HG03064 (cell line): Measurements from ENCODE around the gene ITGB1BP2.
"Not testable (repeated sequence)": the region's sequence is repeated elsewhere in the genome, so short reads cannot be mapped to it uniquely, and the experiment has no call there.

Experiments
- ATAC-seq: cut with Tn5 transposase; IDR thresholded peaks from one replicate; pipeline ENCODE4 v1.9.1; 2021; ENCODE audit warnings: low read depth; ENCODE audit not compliant: unreplicated experiment

Gene ITGB1BP2

GRCh38 chrX:71300495-71300894 lies 1.1 kb upstream of the ITGB1BP2 start:
- not testable (repeated sequence) for ATAC-seq

DNA sequence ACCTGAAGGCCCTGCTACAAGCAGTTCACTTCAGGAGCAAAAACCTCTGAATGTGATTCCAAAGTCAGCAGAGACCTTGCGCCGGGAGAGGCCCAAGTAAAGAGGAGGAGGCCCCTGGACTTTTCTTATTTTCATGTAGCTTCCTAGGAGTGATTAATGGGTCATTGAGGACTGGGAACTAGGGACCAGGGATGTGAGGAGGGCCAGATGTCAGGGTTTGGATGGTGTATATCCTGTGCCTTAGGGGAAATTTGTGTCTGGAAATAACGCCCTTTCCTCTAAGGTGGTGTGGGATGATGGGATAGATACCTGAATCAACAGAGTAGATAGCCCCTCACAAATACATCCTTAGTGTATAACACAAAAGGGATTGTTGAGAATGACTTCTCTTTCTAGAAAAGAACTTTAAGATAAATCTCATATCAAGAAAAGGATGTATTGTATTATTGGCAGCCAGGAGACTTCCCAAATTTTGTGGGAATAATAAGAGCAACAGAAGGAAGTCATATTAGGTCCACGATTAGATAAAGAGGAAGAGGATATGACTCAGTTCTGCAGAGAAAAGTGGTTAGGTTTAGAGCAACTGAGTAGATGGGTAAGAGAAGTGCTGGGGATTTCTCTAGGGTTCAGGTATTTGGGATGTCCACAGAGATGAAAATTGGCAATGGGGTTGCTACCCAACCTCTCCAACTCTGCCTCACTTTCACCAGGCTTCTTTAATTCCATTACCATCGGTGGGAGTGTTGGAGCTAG lies 1.1 kb downstream of the ITGB1BP2 start:
- ATAC-seq, result no peak

DNA sequence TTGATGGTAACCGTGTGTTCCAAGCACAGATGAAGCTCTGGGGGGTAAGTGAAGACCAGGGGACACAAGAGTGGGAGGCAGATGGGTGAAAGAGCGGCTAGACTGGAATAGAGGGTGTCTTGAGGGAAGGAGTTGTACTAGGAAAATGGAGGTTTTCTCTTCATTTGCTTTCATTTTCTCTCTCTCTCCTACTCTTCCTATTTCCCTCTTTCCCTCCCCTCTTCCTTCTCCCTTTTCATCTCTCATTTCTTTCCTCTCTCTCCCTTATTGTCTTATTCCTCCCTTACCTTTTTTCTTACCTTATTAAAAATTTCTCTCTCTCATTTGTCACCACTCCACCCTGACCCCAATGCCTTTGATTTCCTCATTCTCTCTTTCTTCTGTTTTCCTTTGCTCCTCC lies 3.0 kb downstream of the ITGB1BP2 start:
- ATAC-seq, result no peak

DNA sequence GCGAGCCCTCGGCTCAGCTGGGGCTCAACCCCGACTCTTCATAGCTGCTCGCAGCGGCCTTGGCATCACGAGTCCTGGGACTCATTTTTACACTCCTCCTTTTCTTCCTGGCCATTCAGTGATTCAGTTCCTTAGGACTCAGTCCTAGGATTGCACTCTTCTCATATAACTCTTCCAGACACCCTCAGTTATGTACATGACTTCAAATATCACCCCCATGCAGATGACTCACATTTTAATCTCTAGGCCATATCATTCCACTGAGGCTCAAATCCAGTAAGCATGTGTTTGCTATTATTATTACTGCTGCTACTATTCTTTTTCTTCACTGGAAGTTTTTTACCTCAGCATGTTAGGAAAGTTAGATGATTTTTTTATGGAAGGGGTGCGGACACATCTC lies 14.4 kb downstream of the ITGB1BP2 start:
- no peak for ATAC-seq

GRCh38 chrX:71316959-71317358 lies 15.4 kb downstream of the ITGB1BP2 start:
- ATAC-seq, result not testable (repeated sequence)

- no peak for ATAC-seq
Observed at GRCh38 chrX:71320126-71320525, 18.6 kb downstream of the ITGB1BP2 start.

GRCh38 chrX:71321731-71322130 lies 20.2 kb downstream of the ITGB1BP2 start:
- ATAC-seq, result no peak

- not testable (repeated sequence) for ATAC-seq
Observed at GRCh38 chrX:71324452-71324851, 22.9 kb downstream of the ITGB1BP2 start.

DNA sequence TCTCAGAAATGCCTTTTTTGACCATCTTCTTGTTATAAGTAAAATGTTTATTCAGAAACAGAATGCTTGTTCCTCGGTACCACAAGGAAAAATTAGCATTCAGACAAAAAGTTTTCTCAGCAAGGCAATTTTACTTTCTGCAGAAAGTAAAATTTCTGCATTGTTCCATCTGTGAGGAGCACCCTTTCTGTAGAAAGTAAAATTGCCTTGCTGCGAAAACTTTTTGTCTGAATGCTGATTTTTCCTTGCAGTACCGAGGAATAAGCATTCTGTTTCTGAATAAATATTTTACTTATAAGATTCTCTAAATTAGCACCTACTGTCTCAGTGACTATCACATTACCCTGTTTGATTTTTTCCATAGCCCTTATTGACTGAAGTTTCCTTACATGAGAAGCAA lies 24.8 kb downstream of the ITGB1BP2 start:
- no peak for ATAC-seq

GRCh38 chrX:71349151-71349665 lies 47.7 kb downstream of the ITGB1BP2 start:
- ATAC-seq, result not testable (repeated sequence)

GRCh38 chrX:71349867-71350266 lies 48.3 kb downstream of the ITGB1BP2 start:
- ATAC-seq, result not testable (repeated sequence)

- ATAC-seq, result not testable (repeated sequence)
Observed at GRCh38 chrX:71352439-71352838, 50.9 kb downstream of the ITGB1BP2 start.
